Femur (tissue), 1 donor: ENCODE data around the gene CD46.

Source experiments
- DNase-seq: peaks from one replicate; pipeline ENCODE4 v3.0.0-alpha.2; 2017

Gene CD46

DNA sequence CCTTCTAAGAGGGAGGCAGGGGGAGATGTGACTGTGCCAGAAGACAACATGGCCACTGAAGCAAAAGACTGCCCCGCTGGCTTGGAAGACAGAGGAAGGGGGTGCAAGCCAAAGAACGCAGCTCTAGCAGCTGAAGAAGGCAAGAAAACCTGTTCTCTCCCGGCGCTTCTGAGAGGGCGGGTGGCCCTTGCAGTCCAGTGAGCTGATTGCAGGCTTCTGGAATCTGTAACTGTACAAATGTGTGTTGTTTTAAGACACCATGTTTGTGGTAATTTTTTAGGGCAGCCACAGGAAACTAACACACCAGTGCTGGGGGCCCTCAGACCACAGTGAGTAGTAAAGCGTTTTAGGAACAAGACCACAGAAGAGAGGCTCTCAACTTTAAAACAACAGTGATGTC, 47.0 kb downstream of the CD46 start:
- peak; percentile 51 for DNase-seq

- no peak for DNase-seq
These were observed 48.3 kb downstream of the CD46 start for GRCh38 chr1:207799989-207800648.

- DNase-seq = no peak
These were observed 50.0 kb downstream of the CD46 start for GRCh38 chr1:207801819-207802218.

GRCh38 chr1:207803678-207804077, 51.8 kb downstream of the CD46 start:
- no peak for DNase-seq

- no peak for DNase-seq
These were observed 53.0 kb downstream of the CD46 start for GRCh38 chr1:207804721-207805468.

DNA sequence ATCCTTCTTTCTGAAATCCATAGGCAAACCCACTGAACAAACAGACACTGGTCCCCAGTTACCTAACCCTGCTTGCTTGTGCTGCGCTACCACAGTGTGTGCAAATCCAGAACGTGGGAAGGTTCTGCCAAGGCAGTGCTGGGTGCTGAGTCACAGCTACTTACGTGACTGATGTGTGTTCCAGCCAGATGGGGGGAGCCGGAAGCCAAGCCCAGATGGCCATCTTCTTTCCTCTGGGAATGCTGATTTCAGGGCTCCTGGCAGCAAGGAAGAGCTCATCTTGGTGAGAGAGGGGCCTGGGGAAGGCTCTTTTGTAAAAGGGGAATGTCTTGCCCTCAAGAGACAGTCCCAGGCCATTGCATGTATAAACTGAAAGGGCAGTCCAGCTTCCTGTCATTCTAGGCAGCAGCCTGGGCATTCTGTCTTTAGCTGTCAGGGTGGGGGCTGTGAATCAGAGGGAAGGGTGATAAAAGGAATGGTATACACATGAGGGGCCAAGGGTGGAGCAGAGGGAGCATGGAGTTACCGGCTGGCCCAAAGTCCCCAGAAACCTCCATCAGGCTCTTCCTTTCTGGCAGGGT, 54.1 kb downstream of the CD46 start:
- DNase-seq = no peak

DNA sequence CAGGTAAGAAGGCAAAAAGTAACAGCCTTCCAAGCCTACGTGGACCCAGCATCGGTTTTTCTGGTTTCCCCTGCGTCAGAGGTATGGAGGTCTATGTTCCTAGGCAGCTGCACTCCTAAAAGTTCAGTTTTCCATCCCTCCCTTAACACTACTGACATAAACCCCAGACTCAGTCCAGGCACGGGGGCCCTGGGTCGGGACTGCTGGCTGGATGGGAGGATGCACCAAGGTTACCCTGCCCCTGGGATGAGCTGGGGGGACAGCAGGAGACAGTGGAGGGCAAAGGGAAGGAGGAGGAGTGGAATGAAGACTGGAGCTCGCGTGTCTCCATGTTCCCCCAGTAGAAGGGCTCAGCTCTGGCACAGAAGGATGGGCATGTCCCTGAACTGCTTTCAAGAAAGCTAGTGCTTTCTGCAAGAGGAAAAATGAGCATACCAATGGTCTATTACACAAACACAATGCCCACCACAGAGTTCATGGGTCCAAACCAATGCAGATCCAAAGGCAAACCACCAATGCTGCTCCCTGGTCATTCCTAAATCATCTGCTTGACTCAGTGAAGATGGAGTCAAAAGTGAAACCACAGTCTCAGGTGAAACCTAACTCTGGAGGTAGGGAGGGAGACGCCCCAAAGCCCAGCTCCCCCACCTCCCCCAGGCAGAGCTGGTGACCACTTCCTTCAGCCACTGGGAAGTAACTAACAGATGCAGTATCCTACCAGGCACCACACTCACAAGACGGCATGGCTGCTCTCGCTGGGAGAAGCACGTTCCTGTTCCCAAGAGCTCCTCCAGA, 54.9 kb downstream of the CD46 start:
- DNase-seq = no peak

GRCh38 chr1:207807326-207807689, 55.5 kb downstream of the CD46 start:
- no peak for DNase-seq

DNA sequence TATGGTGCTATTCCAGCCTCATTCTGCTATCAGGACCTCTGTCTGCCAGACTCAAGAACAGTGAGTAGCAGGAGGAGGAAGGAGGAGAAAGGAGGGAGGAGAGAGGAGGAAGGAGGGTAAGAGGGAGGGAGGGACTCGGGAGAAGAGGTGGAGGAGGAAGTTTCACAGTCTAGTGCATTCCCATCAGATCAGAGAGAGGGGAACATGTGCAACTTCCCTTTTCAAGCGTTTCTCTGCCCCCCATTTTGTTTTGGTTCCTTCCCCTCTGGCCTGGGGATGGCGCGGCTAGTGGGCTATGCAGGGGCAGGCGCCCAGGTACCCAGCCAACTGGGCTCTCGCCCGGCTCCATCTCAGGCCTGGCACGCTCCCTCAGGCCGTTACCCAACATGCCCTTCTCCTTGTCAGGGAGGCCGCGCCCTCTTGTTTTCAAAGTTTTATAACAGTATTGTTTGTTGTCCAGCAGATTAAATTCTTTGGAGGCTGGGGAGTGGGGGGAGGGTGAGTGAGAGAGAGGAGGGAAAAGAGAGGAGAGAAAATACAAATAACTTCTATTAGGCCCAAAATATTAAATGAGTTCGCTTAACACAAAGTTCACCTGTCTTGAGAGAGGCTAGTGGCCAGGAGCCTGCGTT, 56.0 kb downstream of the CD46 start:
- no peak for DNase-seq

- no peak for DNase-seq
These were observed 56.5 kb downstream of the CD46 start for GRCh38 chr1:207808322-207808705.

- DNase-seq = no peak
These were observed 57.2 kb downstream of the CD46 start for GRCh38 chr1:207808911-207809555.

GRCh38 chr1:207810173-207810572, 58.3 kb downstream of the CD46 start:
- DNase-seq = no peak

GRCh38 chr1:207810606-207811295, 58.9 kb downstream of the CD46 start:
- no peak for DNase-seq

DNA sequence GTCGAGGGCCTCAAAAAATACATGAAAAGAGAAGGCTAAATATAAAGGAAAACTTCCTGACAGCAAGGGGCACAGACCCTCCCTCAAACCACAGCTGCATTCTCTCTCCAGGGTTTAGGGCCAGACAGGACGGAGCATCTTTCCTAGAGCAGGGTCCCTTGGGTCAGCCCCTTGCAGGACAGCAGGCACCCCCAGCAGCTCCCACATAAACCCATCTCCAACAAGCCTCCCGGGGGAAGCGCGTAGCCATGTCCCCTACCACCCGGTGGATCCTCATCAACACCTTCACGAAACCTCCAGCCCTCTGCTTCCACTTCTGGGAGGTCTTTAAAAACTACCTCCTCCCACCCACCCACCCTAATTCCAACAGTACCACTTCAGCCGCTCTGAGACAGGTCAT, 59.5 kb downstream of the CD46 start:
- DNase-seq = no peak

GRCh38 chr1:207811920-207812720, 60.3 kb downstream of the CD46 start:
- DNase-seq = no peak

- DNase-seq = no peak
These were observed 61.1 kb downstream of the CD46 start for GRCh38 chr1:207812778-207813511.

DNA sequence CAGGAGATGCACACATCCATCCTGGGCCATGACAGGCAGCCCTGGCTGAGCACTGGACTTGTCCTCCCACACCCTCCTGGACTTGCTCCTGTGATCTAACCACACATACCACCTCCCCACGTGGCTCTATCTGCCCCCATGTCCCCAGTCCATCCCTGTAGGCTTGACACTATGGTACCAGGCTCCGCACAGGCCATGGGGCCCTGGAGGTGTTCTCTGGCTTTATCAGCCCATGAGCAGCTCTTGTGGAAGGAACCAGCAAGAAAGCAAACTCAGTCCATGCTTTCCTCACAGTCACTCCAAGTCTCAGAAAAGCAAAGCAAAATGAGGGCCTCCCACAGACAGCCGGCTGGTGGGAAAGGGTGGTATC, 61.6 kb downstream of the CD46 start:
- no peak for DNase-seq

DNA sequence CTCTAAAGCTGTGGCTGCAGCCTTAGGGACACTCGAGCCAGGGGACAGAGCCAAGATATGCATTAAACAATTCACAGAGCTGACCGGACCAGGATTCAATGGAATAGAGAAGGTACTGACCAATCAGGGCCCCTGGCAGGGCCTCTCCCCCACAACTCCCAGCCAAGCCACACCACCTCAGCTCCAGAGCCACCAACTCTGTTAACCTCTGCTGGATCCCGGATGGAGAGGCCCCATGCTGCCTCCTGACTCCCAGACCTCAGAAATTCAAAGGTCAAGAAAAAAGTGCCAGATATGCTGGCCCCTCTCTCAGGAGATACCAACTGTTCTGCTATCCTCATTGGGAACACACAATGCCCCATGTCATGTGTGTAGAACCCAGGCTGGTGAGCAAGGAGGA, 62.1 kb downstream of the CD46 start:
- DNase-seq = no peak

DNA sequence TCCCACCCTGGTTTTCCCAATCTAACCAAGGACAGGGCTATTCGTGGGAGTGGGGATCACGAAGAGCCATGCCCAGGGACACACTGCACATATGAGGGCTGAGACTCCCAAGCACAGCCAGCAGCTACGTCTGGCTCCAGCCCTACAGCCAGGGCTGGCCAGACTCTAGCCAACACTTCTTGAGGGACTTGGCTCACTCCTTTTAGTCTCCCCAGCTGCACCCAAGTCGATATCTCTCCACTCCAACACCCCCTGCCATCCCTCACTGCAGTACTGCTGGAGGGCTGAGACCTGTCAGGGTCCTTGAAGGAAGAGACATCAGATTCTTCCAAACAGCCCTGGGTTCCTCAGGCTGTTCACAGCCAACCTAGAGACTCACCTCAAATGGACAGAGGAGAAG, 62.6 kb downstream of the CD46 start:
- DNase-seq = no peak

GRCh38 chr1:207815466-207815865, 63.6 kb downstream of the CD46 start:
- DNase-seq = no peak
